ENCODE data around the gene FHIP1B.
A peak's percentile ranks its signal among the peaks of the same experiment; 100 is the strongest.

GRCh38 chr11:6234387-6235107 is at the start of gene FHIP1B:
- peak; percentile 96 for TF ChIP-seq FOXP2 (optimal IDR thresholded peaks at IDR 0.05; ENCODE audit: borderline replicate concordance, extremely low read depth, extremely low read length, insufficient read depth)
- peak; percentile 57; the same call in 1 of the 2 replicates for TF ChIP-seq POLR2AphosphoS5 (IDR thresholded peaks at IDR 0.05; ENCODE audit: low read depth, low read length)
- TF ChIP-seq TAF1 (IDR thresholded peaks at IDR 0.05; ENCODE audit: borderline replicate concordance, insufficient read depth, low read length), result peak; percentile 83; the same call in 1 of the 2 replicates
- TF ChIP-seq, protein P1, sequence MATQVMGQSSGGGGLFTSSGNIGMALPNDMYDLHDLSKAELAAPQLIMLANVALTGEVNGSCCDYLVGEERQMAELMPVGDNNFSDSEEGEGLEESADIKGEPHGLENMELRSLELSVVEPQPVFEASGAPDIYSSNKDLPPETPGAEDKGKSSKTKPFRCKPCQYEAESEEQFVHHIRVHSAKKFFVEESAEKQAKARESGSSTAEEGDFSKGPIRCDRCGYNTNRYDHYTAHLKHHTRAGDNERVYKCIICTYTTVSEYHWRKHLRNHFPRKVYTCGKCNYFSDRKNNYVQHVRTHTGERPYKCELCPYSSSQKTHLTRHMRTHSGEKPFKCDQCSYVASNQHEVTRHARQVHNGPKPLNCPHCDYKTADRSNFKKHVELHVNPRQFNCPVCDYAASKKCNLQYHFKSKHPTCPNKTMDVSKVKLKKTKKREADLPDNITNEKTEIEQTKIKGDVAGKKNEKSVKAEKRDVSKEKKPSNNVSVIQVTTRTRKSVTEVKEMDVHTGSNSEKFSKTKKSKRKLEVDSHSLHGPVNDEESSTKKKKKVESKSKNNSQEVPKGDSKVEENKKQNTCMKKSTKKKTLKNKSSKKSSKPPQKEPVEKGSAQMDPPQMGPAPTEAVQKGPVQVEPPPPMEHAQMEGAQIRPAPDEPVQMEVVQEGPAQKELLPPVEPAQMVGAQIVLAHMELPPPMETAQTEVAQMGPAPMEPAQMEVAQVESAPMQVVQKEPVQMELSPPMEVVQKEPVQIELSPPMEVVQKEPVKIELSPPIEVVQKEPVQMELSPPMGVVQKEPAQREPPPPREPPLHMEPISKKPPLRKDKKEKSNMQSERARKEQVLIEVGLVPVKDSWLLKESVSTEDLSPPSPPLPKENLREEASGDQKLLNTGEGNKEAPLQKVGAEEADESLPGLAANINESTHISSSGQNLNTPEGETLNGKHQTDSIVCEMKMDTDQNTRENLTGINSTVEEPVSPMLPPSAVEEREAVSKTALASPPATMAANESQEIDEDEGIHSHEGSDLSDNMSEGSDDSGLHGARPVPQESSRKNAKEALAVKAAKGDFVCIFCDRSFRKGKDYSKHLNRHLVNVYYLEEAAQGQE (IDR thresholded peaks at IDR 0.05; ENCODE audit: insufficient read depth in 1 of 2, low read depth in 2 of 2, low read length in 2 of 2), result no peak

Data from PFSK-1 (cell line).